ENCODE results near the gene SLC66A3. TPM values are rescaled to one million over a fixed set of nuclear protein-coding genes. Genes with fewer than 3 reads are reported as not detected.

Gene SLC66A3
- polyA plus RNA-seq, 1 donor from 2014 or later: 7.0 TPM

- TF ChIP-seq TAF1 (IDR thresholded peaks at IDR 0.05; ENCODE audit: low read depth) (no peak), MXI1 (conservative IDR thresholded peaks at IDR 0.05; ENCODE audit: poor library complexity, severe bottlenecking) (no peak), SMC3 (conservative IDR thresholded peaks at IDR 0.05; ENCODE audit: poor library complexity) (no peak), EZH2 (IDR thresholded peaks at IDR 0.05; ENCODE audit: borderline replicate concordance, insufficient read depth, low read length, poor library complexity, severe bottlenecking) (no peak), POLR2AphosphoS5 (IDR thresholded peaks at IDR 0.05) (no peak), EP300 (conservative IDR thresholded peaks at IDR 0.05; ENCODE audit: poor library complexity, severe bottlenecking) (no peak), CTCF (IDR thresholded peaks at IDR 0.05; ENCODE audit: poor library complexity, severe bottlenecking) (no peak), RAD21 (conservative IDR thresholded peaks at IDR 0.05) (no peak)
- TF ChIP-seq, protein P1, sequence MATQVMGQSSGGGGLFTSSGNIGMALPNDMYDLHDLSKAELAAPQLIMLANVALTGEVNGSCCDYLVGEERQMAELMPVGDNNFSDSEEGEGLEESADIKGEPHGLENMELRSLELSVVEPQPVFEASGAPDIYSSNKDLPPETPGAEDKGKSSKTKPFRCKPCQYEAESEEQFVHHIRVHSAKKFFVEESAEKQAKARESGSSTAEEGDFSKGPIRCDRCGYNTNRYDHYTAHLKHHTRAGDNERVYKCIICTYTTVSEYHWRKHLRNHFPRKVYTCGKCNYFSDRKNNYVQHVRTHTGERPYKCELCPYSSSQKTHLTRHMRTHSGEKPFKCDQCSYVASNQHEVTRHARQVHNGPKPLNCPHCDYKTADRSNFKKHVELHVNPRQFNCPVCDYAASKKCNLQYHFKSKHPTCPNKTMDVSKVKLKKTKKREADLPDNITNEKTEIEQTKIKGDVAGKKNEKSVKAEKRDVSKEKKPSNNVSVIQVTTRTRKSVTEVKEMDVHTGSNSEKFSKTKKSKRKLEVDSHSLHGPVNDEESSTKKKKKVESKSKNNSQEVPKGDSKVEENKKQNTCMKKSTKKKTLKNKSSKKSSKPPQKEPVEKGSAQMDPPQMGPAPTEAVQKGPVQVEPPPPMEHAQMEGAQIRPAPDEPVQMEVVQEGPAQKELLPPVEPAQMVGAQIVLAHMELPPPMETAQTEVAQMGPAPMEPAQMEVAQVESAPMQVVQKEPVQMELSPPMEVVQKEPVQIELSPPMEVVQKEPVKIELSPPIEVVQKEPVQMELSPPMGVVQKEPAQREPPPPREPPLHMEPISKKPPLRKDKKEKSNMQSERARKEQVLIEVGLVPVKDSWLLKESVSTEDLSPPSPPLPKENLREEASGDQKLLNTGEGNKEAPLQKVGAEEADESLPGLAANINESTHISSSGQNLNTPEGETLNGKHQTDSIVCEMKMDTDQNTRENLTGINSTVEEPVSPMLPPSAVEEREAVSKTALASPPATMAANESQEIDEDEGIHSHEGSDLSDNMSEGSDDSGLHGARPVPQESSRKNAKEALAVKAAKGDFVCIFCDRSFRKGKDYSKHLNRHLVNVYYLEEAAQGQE (IDR thresholded peaks at IDR 0.05; ENCODE audit: borderline replicate concordance): no peak
- Histone ChIP-seq H3F3A (ENCODE audit: insufficient read depth, low read length, poor library complexity, severe bottlenecking) (no peaks in the 10 kb centered on the region), H3K27me3 (ENCODE audit: insufficient read depth, low read depth, low read length) (no peaks in the 10 kb centered on the region), H3K9me3 (ENCODE audit: low read length) (no peaks in the 10 kb centered on the region), H2AFZ (ENCODE audit: low read depth, low read length) (no peak overlapping the region), H3K9me2 (ENCODE audit: insufficient read depth, low read length) (no peaks in the 10 kb centered on the region), H3K79me2 (replicated peaks; ENCODE audit: insufficient read depth, low read length) (no peaks in the 10 kb centered on the region), H3K4me3 (ENCODE audit: low read length) (no peak overlapping the region), H4K20me1 (ENCODE audit: insufficient read depth) (no peaks in the 10 kb centered on the region), H3K4me2 (ENCODE audit: low read length) (no peak overlapping the region), H3K36me3 (ENCODE audit: insufficient read depth, low read length) (peaks cover 14% of the 10 kb centered on the region), H3K27ac (ENCODE audit: low read length) (no peak overlapping the region), H3K9ac (ENCODE audit: low read length) (no peak overlapping the region)
These were observed 27.7 kb downstream of the SLC66A3 start for GRCh38 chr2:11182951-11183350.

GRCh38 chr2:11186145-11186544 is 30.9 kb downstream of the SLC66A3 start:
- Histone ChIP-seq H3K79me2 (replicated peaks; ENCODE audit: insufficient read depth, low read length) (no peaks in the 10 kb centered on the region), H3K36me3 (ENCODE audit: insufficient read depth, low read length) (peaks cover 20% of the 10 kb centered on the region), H3K27me3 (ENCODE audit: insufficient read depth, low read depth, low read length) (no peaks in the 10 kb centered on the region), H3K9ac (ENCODE audit: low read length) (no peak overlapping the region), H3K4me3 (ENCODE audit: low read length) (no peak overlapping the region), H4K20me1 (ENCODE audit: insufficient read depth) (no peaks in the 10 kb centered on the region), H2AFZ (ENCODE audit: low read depth, low read length) (no peak overlapping the region), H3K9me2 (ENCODE audit: insufficient read depth, low read length) (no peaks in the 10 kb centered on the region), H3K9me3 (ENCODE audit: low read length) (no peaks in the 10 kb centered on the region), H3F3A (ENCODE audit: insufficient read depth, low read length, poor library complexity, severe bottlenecking) (no peaks in the 10 kb centered on the region), H3K27ac (ENCODE audit: low read length) (no peak overlapping the region), H3K4me2 (ENCODE audit: low read length) (no peak overlapping the region)
- TF ChIP-seq EP300 (conservative IDR thresholded peaks at IDR 0.05; ENCODE audit: poor library complexity, severe bottlenecking): no peak
- no peak for TF ChIP-seq POLR2AphosphoS5 (IDR thresholded peaks at IDR 0.05)
- TF ChIP-seq EZH2 (IDR thresholded peaks at IDR 0.05; ENCODE audit: borderline replicate concordance, insufficient read depth, low read length, poor library complexity, severe bottlenecking): no peak
- TF ChIP-seq, protein P1 (IDR thresholded peaks at IDR 0.05; ENCODE audit: borderline replicate concordance): no peak
- no peak for TF ChIP-seq CTCF (IDR thresholded peaks at IDR 0.05; ENCODE audit: poor library complexity, severe bottlenecking)
- no peak for TF ChIP-seq RAD21 (conservative IDR thresholded peaks at IDR 0.05)
- no peak for TF ChIP-seq SMC3 (conservative IDR thresholded peaks at IDR 0.05; ENCODE audit: poor library complexity)
- TF ChIP-seq TAF1 (IDR thresholded peaks at IDR 0.05; ENCODE audit: low read depth): no peak
- TF ChIP-seq MXI1 (conservative IDR thresholded peaks at IDR 0.05; ENCODE audit: poor library complexity, severe bottlenecking): no peak

Data from neural cell (in vitro differentiated cells).